NCI-H82 (cell line): ENCODE measurements around the gene RCC2.
A peak's percentile ranks its signal among the peaks of the same experiment; 100 is the strongest.

Experiments
- DNase-seq: peaks from one replicate; lab custom pipeline; 2025; lab: John Stamatoyannopoulos, UW

Gene RCC2

DNA sequence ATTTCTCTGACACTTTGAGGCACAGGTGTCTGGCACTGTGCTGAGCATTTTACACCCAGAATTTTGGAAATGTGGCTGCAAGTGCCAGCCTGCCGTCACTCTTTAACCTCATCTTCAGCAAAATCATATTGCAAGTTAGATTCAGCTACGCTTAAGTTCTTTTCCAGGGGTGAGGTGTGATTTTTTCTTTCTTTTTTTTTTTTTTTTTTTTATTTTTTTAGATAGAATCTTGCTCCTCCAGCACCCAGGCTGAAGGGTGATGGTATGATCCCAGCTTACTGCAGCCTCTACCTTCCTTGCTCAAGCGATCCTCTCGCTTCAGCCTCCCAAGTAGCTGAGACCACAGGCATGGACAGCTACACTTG is 2.5 kb upstream of the RCC2 start:
- no peak for DNase-seq

DNA sequence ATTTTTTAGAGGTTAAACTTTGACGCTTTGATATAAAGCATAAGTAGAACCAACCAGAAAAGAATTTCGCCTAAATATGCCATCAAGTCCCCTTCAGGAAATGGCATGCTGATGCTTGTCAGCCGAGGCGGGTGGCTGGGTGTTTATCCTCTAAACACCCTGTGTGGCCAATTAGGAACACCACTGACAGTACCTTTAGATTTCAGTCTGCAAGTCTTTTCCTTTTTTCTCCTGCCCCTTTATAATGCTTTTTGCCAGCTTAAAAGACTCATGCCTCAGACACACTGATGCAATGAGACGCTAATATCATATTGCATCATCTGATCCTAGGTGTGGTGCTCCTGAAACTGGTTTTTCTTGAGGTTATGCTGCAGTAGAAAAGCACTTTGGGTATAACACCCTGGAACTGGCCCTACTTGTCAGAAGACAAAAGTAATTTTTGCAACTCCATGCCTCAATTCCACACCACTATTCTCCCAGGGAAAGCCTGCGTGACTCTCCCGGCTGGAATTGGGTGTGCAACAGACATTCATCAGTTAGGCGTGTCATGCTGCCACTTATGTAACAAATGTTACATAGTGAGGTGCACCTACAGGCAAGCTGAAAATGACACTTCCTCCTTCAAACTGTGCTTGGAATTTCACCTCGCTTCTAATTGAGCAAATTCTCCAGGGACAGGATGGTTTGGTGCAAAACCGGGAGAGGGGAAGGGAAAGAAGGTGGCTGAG is 2.0 kb upstream of the RCC2 start:
- DNase-seq: peak; percentile 37

GRCh38 chr1:17440827-17441168 is 1.3 kb upstream of the RCC2 start:
- DNase-seq: no peak

DNA sequence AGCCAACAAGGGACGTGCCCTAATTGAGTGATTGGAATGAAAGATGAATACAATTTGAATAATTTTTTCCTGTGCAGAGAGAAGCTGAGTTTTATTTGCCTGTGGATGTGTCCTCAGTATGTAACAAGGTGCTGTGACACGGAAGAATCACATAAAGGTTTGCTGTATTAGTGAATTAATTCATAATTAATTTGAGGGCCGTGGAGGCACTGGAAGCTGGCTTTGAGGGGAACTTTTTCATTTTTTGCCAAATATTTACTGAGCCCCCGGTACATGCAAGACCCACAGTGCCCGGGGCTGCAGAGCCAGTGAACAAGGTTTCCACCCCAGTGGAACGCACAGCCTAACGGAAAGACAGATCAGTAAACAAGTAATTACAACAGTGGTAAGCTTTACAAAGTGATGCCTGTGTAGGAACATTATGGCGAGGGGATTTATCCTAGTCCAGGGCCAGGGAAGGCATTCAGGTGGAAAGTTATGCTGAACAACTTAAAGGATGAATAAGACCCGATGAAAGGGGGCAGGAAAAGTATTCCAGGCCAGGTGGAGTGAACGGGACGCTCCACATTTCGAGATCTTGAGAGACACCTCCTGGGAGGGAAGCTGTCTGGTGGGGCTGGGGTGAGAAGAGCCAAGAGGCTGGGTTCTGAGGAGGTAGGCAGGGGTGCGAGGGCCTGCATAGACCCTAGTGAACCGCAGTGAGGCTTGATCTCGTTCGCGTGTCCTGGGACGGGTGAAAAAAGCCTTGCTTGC is 773 bp upstream of the RCC2 start:
- DNase-seq: peak; percentile 38

- DNase-seq: peak; percentile 87
Observed at GRCh38 chr1:17438318-17439249, 893 bp downstream of the RCC2 start.

- DNase-seq: peak; percentile 82
Observed at GRCh38 chr1:17437580-17438317, 1.7 kb downstream of the RCC2 start.

DNA sequence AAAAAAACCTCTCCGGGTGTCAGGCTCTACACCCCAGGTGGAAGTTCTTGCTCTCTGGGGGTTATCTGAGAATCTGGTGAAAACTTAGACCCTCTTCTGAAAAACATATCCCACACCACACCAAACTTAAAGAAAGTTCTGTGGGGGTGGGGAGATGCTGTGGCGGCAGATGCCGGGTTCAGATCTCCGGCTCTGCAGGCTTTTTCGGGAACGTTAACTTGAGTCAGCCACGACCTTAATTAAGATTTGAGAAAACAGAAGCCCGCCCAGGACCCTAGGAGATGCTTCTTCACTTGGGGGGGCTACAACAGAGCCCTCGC is 2.3 kb downstream of the RCC2 start:
- DNase-seq: no peak

DNA sequence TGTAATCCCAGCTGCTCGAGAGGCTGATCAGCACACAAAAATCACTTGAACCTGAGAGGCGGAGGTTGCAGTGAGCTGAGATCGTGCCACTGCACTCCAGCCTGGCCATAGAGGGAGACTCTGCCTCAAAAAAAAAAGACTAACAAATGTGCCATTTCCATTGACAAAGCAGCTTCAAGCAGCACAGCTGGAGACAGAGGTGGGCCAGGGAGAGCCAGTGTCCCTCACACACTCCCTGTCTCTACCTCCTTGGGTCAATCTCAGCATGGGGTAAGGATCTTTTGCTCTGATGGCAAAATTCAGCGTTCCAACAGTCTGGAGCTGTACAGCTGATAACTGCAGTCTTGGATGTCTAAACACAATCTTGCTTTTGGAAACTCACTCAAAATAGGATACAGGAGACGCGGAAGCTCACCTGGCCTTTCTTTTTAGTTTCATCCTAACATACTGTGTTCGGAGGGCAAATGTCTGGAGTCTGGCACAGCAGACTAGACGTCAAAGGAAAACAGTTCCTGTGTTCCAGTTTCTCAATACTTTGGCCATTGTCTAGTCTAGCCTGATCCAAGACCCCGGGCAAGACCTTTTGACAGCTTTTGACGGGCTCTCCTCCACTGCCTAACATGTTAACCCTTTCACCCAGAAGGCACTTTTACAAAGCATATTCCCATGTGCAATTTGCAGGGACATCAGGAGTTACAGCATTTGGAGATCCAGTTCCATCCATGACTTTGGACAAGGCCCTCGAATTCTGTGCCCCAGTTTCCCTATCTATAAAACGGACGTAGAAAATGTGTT is 2.9 kb downstream of the RCC2 start:
- DNase-seq: no peak

DNA sequence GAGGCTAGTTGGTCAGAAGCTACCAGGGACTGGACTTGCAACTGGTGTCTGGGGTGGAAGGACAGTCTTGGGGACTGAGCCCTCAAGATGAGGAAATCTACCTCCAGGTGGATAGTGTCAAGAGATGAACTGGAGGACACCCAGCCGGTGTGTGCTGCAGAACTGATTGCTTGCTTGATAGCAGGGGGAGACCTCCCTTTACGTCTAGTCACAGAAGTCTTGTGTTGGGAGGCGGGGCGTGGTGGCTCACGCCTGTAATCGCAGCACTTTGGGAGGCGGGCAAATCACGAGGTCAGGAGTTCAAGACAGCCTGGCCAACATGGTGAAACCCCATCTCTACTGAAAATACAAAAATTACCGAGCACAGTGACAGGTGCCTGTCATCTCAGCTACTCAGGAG is 4.9 kb downstream of the RCC2 start:
- no peak for DNase-seq

GRCh38 chr1:17434016-17434415 is 5.5 kb downstream of the RCC2 start:
- no peak for DNase-seq

DNA sequence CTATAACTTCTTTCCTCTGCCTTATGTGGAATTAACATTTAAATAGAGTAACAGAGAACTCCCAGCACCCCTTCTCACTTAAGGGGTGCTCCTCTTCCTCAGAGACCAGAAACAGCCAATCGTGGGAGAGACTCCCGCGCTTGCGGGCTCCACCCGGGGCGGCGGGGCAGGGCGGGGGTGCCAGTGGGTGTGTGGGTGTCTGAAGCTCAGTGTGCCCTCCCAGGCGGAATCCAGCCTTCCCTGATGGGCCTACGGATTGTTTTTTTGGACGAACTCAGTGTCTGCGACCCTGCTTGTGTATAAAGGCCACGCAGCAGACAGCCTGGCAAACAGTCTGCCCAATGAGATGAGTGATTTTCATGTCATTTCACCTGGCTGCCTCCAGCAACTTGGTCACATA is 6.2 kb downstream of the RCC2 start:
- no peak for DNase-seq

DNA sequence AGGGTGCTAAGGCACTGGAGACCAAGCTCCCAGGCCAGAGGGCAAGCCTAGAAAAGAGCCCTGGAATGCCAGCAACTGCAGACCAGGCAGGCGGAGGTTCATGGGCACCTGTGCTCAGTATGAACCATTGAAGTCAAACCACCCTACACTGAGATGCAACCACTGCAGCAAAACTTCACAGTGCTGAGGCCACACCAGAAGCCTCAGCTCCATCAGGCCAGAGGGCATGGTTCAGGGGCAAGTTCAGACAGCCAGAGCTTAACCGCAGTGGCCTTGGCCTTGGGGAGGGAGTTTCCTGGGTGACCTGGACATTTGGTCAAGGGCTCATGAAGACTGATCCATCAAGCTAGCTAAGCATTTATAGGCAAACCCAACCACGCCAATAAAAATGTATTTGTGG is 7.1 kb downstream of the RCC2 start:
- no peak for DNase-seq

DNA sequence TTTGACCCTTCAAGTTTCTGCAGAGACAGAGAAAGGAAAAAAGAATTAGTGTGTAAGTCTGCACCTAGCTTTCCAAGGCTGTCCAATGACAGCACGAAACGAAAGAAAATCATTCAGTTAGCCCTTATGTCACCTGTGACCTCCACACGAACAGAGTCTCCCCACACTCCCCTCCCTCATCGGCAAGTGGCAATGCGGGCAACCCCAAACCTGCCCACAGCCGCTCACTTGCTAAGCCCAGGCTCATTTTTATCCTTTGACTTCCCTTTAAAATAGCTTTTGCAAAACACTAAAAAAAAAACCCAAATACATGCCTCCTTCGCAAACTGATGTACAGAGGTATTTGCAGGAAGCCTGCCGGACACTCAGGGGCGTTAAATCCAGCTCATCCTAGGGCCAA is 10.3 kb downstream of the RCC2 start:
- no peak for DNase-seq

DNA sequence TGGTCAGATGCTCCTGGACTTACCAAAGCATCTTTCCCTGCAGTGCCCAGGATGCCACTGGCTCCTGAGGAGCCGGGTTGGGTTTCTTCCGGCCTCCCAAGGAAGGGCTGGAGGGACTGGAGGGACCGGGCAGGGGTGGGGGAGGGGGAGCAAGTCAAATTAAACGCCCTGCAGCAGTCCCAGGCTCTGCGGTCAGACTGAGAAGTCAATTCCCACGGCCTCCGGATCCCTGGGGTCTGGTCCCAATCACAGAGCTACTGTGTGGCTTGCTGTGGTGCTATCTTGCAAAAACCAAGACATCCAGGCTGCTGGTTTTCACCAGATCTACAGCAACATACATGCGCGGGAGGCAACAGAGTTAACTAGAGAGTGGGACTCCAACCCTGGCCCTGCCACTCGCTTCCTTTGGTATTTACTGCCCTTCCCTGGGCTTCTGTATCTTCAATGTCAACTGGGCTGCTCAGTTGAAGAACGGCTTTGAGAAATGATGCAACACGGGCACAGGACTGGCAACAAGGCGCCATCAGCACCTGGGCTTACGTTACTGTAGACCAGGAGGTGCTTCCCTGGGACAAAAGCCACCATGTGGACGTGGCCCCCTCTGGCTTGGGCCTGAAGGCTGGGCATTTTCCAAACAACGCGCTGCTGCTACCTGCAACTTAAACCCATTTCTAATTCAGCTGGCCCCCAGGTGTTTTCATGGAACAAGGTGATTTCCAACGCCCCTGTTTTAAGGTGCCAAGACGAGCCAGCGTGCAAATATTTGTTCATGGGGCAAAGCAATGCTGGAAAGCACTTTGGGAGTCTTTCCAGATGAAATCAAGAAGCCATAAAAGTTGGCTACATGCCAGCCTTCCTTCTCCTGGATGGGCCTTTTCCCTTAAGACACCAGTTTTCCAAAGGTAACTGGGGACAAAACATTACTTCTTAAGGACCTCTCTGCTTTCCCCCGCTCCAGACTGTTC is 11.5 kb downstream of the RCC2 start:
- no peak for DNase-seq

- DNase-seq: no peak
Observed at GRCh38 chr1:17425806-17426600, 13.5 kb downstream of the RCC2 start.

- no peak for DNase-seq
Observed at GRCh38 chr1:17423781-17424245, 15.7 kb downstream of the RCC2 start.

DNA sequence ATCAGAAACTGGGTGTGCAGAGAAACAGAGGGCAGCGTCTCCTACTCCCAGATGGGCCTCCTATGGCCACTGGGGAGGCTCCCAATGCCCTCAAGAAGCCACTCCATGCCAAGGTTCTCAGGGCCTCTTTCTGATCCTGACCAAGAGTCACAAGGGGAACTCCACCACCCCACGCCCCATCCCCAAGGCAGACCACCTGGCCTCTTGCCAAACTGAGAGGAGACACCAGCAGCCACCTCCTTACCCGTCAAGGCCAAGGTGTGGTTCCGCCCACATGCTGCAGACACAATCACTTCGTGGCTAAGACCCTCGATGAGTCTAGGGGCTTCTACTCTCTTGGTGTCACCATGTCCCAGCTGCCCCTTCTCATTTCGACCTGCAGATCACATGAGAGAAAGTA is 17.0 kb downstream of the RCC2 start:
- no peak for DNase-seq

GRCh38 chr1:17420391-17420918 is 19.0 kb downstream of the RCC2 start:
- DNase-seq: peak; percentile 86
